H1 (cell line): ENCODE data around the gene RTN3. TPM values are rescaled to one million over a fixed set of nuclear protein-coding genes. Genes with fewer than 3 reads are reported as not detected.
A peak's percentile ranks its signal among the peaks of the same experiment; 100 is the strongest.

Source experiments
- CTCF ChIA-PET: fragments of 300-600 bp; sonication (Branson Sonifier 250); formaldehyde crosslinking; loops from one replicate; lab custom pipeline; 2021; ENCODE audit not compliant: partially characterized antibody; lab: Charles Lee
- POLR2A ChIA-PET: fragments of 300-600 bp; sonication (Branson Sonifier 250); formaldehyde crosslinking; loops from one replicate; lab custom pipeline; 2021; ENCODE audit warnings: inconsistent platforms; ENCODE audit not compliant: partially characterized antibody; lab: Charles Lee
- DNase-seq, 2 experiments: peaks; one replicate each; pipeline versions ENCODE4 v3.0.0 to v3.0.0-alpha.2; 2010 to 2022; ENCODE audit warnings: low spot score in 2 of 2, low read depth in 1 of 2, mixed read lengths in 1 of 2
- FAIRE-seq: peaks from 2 replicates; lab custom pipeline; 2011; peaks lifted over from hg19 to GRCh38; lab: Jason Lieb, UNC
- H2AFZ ChIP-seq: 2 replicates; pipeline ENCODE4 v1.8.1; 2012; ENCODE audit warnings: low read length, inconsistent platforms
- H2AK5ac ChIP-seq: 2 replicates; pipeline ENCODE4 v1.6.1; 2013; ENCODE audit warnings: low read depth, low read length
- H2BK120ac ChIP-seq: replicated peaks from 2 replicates; pipeline ENCODE3; 2013; ENCODE audit warnings: low read depth, low read length, inconsistent platforms
- H2BK12ac ChIP-seq: 2 replicates; pipeline ENCODE4 v1.6.1; 2013; ENCODE audit warnings: low read depth, low read length
- H2BK15ac ChIP-seq: 2 replicates; pipeline ENCODE4 v1.6.1; 2013; ENCODE audit warnings: low read length
- H2BK20ac ChIP-seq: 2 replicates; pipeline ENCODE4 v1.6.1; 2013; ENCODE audit warnings: low read length
- H2BK5ac ChIP-seq: 2 replicates; pipeline ENCODE4 v1.6.1; 2013; ENCODE audit warnings: low read depth, low read length
- H3K14ac ChIP-seq: 2 replicates; pipeline ENCODE4 v1.6.1; 2013; ENCODE audit warnings: inconsistent platforms; ENCODE audit not compliant: insufficient read length
- H3K18ac ChIP-seq: 2 replicates; pipeline ENCODE4 v1.6.1; 2013; ENCODE audit warnings: low read length; ENCODE audit errors: extremely low read depth
- H3K23ac ChIP-seq: 2 replicates; pipeline ENCODE4 v1.6.1; 2013; ENCODE audit warnings: inconsistent platforms; ENCODE audit not compliant: insufficient read length
- H3K23me2 ChIP-seq: 2 replicates; pipeline ENCODE4 v1.6.1; 2013; ENCODE audit warnings: low read depth, low read length
- H3K27ac ChIP-seq: 2 replicates; pipeline ENCODE4 v1.6.1; 2011; ENCODE audit warnings: low read depth, low read length, inconsistent platforms
- H3K27me3 ChIP-seq, 4 experiments: replicated peaks in 1 of 4; 1 replicate in 1 of 4; 2 replicates in 3 of 4; pipeline versions ENCODE4 v1.6.1 to v1.8.1; 2011 to 2013; ENCODE audit warnings: low read length in 3 of 4, mild to moderate bottlenecking in 3 of 4, inconsistent platforms in 2 of 4, mixed read lengths in 2 of 4, moderate library complexity in 1 of 4; ENCODE audit not compliant: control insufficient read depth in 3 of 4, insufficient read depth in 3 of 4; ENCODE audit errors: extremely low read depth in 1 of 4
- H3K36me3 ChIP-seq, 4 experiments: 2 replicates each; pipeline versions ENCODE4 v1.6.1 to v1.8.1; 2011 to 2013; ENCODE audit warnings: mild to moderate bottlenecking in 4 of 4, low read length in 3 of 4, moderate library complexity in 2 of 4, control low read depth in 1 of 4, inconsistent platforms in 1 of 4; ENCODE audit not compliant: insufficient read depth in 4 of 4, control insufficient read depth in 2 of 4
- H3K4ac ChIP-seq: replicated peaks from 2 replicates; pipeline ENCODE3; 2013; ENCODE audit warnings: low read length, low read depth, mixed read lengths, inconsistent platforms; ENCODE audit not compliant: insufficient read length
- H3K4me1 ChIP-seq, 4 experiments: replicated peaks in 1 of 4; 1 replicate in 1 of 4; 2 replicates in 3 of 4; pipeline versions ENCODE4 v1.6.1 to v1.8.1; 2011 to 2013; ENCODE audit warnings: low read length in 3 of 4, inconsistent platforms in 2 of 4, mixed read lengths in 1 of 4; ENCODE audit not compliant: insufficient read depth in 4 of 4, control insufficient read depth in 3 of 4
- H3K4me2 ChIP-seq, 2 experiments: 2 replicates each; pipeline versions ENCODE4 v1.6.1 to v1.8.1; 2011 to 2013; ENCODE audit warnings: low read depth in 2 of 2, low read length in 2 of 2, control low read depth in 1 of 2, inconsistent platforms in 1 of 2, mild to moderate bottlenecking in 1 of 2; ENCODE audit not compliant: insufficient read depth in 1 of 2
- H3K4me3 ChIP-seq, 4 experiments: fragments of 200-600, 300-600 bp in 1 of 4; sonication (generic), shearing (Covaris generic), sonication (Bioruptor Twin) in 1 of 4; 2 replicates each; pipeline versions ENCODE4 v1.5.1 to v1.8.1; 2011 to 2016; ENCODE audit warnings: low read length in 4 of 4, low read depth in 3 of 4, control low read depth in 2 of 4, inconsistent platforms in 2 of 4, mild to moderate bottlenecking in 2 of 4, mixed read lengths in 1 of 4, moderate library complexity in 1 of 4; ENCODE audit not compliant: insufficient read depth in 2 of 4; ENCODE audit errors: extremely low read depth in 1 of 4
- H3K56ac ChIP-seq: replicated peaks from 2 replicates; pipeline ENCODE3; 2013; ENCODE audit warnings: low read depth, mild to moderate bottlenecking, mixed read lengths, low read length, inconsistent platforms; ENCODE audit not compliant: insufficient read length
- H3K79me1 ChIP-seq: 2 replicates; pipeline ENCODE4 v1.6.1; 2013; ENCODE audit warnings: low read depth, low read length, control low read depth
- H3K79me2 ChIP-seq, 2 experiments: 2 replicates each; pipeline versions ENCODE4 v1.6.1 to v1.8.1; 2012 to 2013; ENCODE audit warnings: low read length in 2 of 2, mild to moderate bottlenecking in 2 of 2, inconsistent platforms in 1 of 2; ENCODE audit not compliant: insufficient read depth in 2 of 2, control insufficient read depth in 1 of 2
- H3K9ac ChIP-seq, 4 experiments: replicated peaks in 1 of 4; 1 replicate in 1 of 4; 2 replicates in 3 of 4; pipeline versions ENCODE4 v1.6.1 to v1.8.1; 2011 to 2013; ENCODE audit warnings: low read depth in 3 of 4, low read length in 3 of 4, control low read depth in 2 of 4, mild to moderate bottlenecking in 2 of 4, moderate library complexity in 2 of 4, inconsistent platforms in 1 of 4; ENCODE audit errors: extremely low read depth in 1 of 4
- H3K9me3 ChIP-seq, 2 experiments: 2 replicates each; pipeline versions ENCODE4 v1.6.1 to v1.8.1; 2012 to 2013; ENCODE audit warnings: mild to moderate bottlenecking in 2 of 2, moderate library complexity in 2 of 2, control low read depth in 1 of 2, inconsistent platforms in 1 of 2, low read depth in 1 of 2, low read length in 1 of 2, mixed read lengths in 1 of 2; ENCODE audit not compliant: insufficient read depth in 2 of 2
- H4K20me1 ChIP-seq, 2 experiments: replicated peaks in 1 of 2; 2 replicates each; pipeline versions ENCODE3 to v1.8.1; 2011 to 2013; ENCODE audit warnings: inconsistent platforms in 2 of 2, low read length in 2 of 2, mild to moderate bottlenecking in 1 of 2; ENCODE audit not compliant: insufficient read depth in 2 of 2, control insufficient read depth in 1 of 2
- H4K5ac ChIP-seq: 2 replicates; pipeline ENCODE4 v1.6.1; 2013; ENCODE audit warnings: low read length, low read depth, mixed read lengths, inconsistent platforms; ENCODE audit not compliant: insufficient read length
- H4K8ac ChIP-seq: 2 replicates; pipeline ENCODE4 v1.8.0; 2013; ENCODE audit warnings: mild to moderate bottlenecking, moderate library complexity, low read length, inconsistent platforms; ENCODE audit not compliant: insufficient read depth; ENCODE audit errors: extremely low read depth
- H4K91ac ChIP-seq: replicated peaks from 2 replicates; pipeline ENCODE3; 2013; ENCODE audit warnings: low read length, mixed read lengths, inconsistent platforms; ENCODE audit not compliant: insufficient read length
- ASH2L ChIP-seq: fragments of 200-600, 300-600 bp; sonication (generic); IDR thresholded peaks from one replicate; pipeline ENCODE4 v1.7.1; 2017; ENCODE audit warnings: low read length
- ATF2 ChIP-seq: IDR thresholded peaks from 2 replicates; pipeline ENCODE4 v1.6.1; 2012; ENCODE audit warnings: low read length, inconsistent platforms
- BCL11A ChIP-seq, 2 experiments: IDR thresholded peaks; one replicate each; pipeline ENCODE4 v1.6.1; 2011; ENCODE audit warnings: low read depth in 2 of 2, low read length in 2 of 2, mild to moderate bottlenecking in 2 of 2
- CHD2 ChIP-seq: IDR thresholded peaks from 2 replicates; pipeline ENCODE4 v1.6.1; 2012; ENCODE audit warnings: low read length, improper control_type of control experiment
- CTBP2 ChIP-seq: IDR thresholded peaks from 2 replicates; pipeline ENCODE4 v1.7.0; 2011; ENCODE audit warnings: borderline replicate concordance, mild to moderate bottlenecking, moderate library complexity, mixed read lengths, low read length; ENCODE audit not compliant: insufficient read depth, insufficient read length
- EP300 ChIP-seq, 2 experiments: IDR thresholded peaks; 1 replicate in 1 of 2; 2 replicates in 1 of 2; pipeline ENCODE4 v1.6.1; 2011 to 2012; ENCODE audit warnings: low read depth in 2 of 2, low read length in 2 of 2, mild to moderate bottlenecking in 2 of 2, borderline replicate concordance in 1 of 2, inconsistent platforms in 1 of 2, moderate library complexity in 1 of 2
- PHF8 ChIP-seq: fragments of 200-600 bp; sonication (generic); conservative IDR thresholded peaks from 2 replicates; pipeline ENCODE4 v1.7.1; 2012; ENCODE audit warnings: low read depth, mild to moderate bottlenecking, inconsistent platforms, low read length, moderate library complexity
- POU5F1 ChIP-seq: IDR thresholded peaks from 2 replicates; pipeline ENCODE4 v1.6.1; 2011; ENCODE audit warnings: low read depth, mild to moderate bottlenecking, low read length, moderate library complexity
- RBBP5 ChIP-seq: IDR thresholded peaks from 2 replicates; pipeline ENCODE4 v1.7.1; 2012; ENCODE audit warnings: low read depth, mild to moderate bottlenecking, inconsistent platforms, low read length, moderate library complexity, borderline replicate concordance
- SRF ChIP-seq: IDR thresholded peaks from 2 replicates; pipeline ENCODE4 v1.6.1; 2011; ENCODE audit warnings: mild to moderate bottlenecking, low read depth, low read length, moderate library complexity
- WGBS, 2 experiments: shearing (Covaris generic) in 1 of 2; methylation state at CpG; one replicate each; pipeline versions ENCODE4 v1.1.6 to v1.1.7; 2013 to 2015; ENCODE audit warnings: low lambda C conversion rate in 2 of 2, mixed read lengths in 2 of 2, inconsistent platforms in 1 of 2, low coverage in 1 of 2, missing lambda C conversion rate in 1 of 2; ENCODE audit not compliant: insufficient replicate concordance in 2 of 2, insufficient coverage in 1 of 2, insufficient read length in 1 of 2; ENCODE audit errors: extremely low coverage in 1 of 2, missing lambda C conversion rate in 1 of 2; 5-methylcytosine and 5-hydroxymethylcytosine counted together
- polyA plus RNA-seq, 7 experiments: library from polyadenylated mRNA; depleted of rRNA in 3 of 7; stranded (reverse) in 5 of 7; unstranded in 2 of 7; fragments of >200 nt in 5 of 7; fragments of 200-250 nt in 2 of 7; gene quantifications; 1 replicate in 5 of 7; 2 replicates in 1 of 7; 4 replicates in 1 of 7; pipeline versions ENCODE4 v1.2.1 to v1.2.3, GENCODE V29; 2011 to 2013; ENCODE audit warnings: missing spikeins in 2 of 7, mixed read lengths in 2 of 7
- total RNA-seq: library from RNA; stranded (reverse); fragmentation: NEBNext Ultra II Directional; extraction: Animal tissue kit (Norgen Biotek cat#: 25700); gene quantifications from 2 replicates; pipeline ENCODE4 v1.2.1, GENCODE V29; 2021

Gene RTN3
- total and polyA plus RNA-seq, 2 of the 8 experiments (the other 6 are each of a cell fraction or from before 2014, with no cell fraction given) = 160 to 203 TPM

- H3K14ac ChIP-seq = no peak overlapping the region
- peaks cover 10 to 15% of the 10 kb centered on the region in 2 experiments for H4K20me1 ChIP-seq
- H3K56ac ChIP-seq = no peak overlapping the region
- no peak overlapping the region for H3K23ac ChIP-seq
- no peak overlapping the region for H4K8ac ChIP-seq
- WGBS, 2 experiments = 93% methylated on average over 11 of the region's 11 CpGs; no CpG with 5 or more reads in 1 of the 2 experiments
- H3K4me1 ChIP-seq = no peaks in the 10 kb centered on the region
- H2BK120ac ChIP-seq = no peak overlapping the region
- peaks cover 0 to 95% of the 10 kb centered on the region in 2 experiments; a peak in 2 of 4 replicates for H3K79me2 ChIP-seq
- no peak overlapping the region for H2BK20ac ChIP-seq
- H3K36me3 ChIP-seq = no peaks in the 10 kb centered on the region; a peak in 1 of 8 replicates
- H3K9me3 ChIP-seq = no peaks in the 10 kb centered on the region
- H3K9ac ChIP-seq = no peak overlapping the region
- no peak overlapping the region for H2AFZ ChIP-seq
- DNase-seq (peak in 1 of 2 experiments; percentile 38), FAIRE-seq (no peak)
- no peaks in the 10 kb centered on the region for H3K23me2 ChIP-seq
- H2BK12ac ChIP-seq = no peak overlapping the region
- H2BK5ac ChIP-seq = no peak overlapping the region
- no peak overlapping the region for H3K18ac ChIP-seq
- H4K91ac ChIP-seq = no peak overlapping the region
- ChIA-PET POLR2A (interaction anchor here (0.7 to 0.8 kb wide), 2 partner anchors 11 to 39 kb away, joined by 3 read pairs; partner anchors contain the start of gene ATL3), CTCF (interaction anchor here (0.5 to 1.3 kb wide), 8 partner anchors 10 to 1538 kb away, joined by 3 to 10 read pairs (median 3); no protein-coding TSS in a partner anchor)
- H3K4me3 ChIP-seq = no peak overlapping the region
- H3K27me3 ChIP-seq = no peaks in the 10 kb centered on the region
- H3K4me2 ChIP-seq = no peak overlapping the region
- H2AK5ac ChIP-seq = no peak overlapping the region
- H2BK15ac ChIP-seq = no peak overlapping the region
- H3K27ac ChIP-seq = no peak overlapping the region
- no peak overlapping the region for H3K4ac ChIP-seq
- no peak overlapping the region for H4K5ac ChIP-seq
- no peaks in the 10 kb centered on the region; the same call in 1 of the 2 replicates for H3K79me1 ChIP-seq
- TF ChIP-seq POU5F1 (no peak), CHD2 (no peak), RBBP5 (no peak), EP300 (IDR thresholded peaks at IDR 0.05; ENCODE audit: borderline replicate concordance in 1 of 2, low read depth in 2 of 2, low read length in 2 of 2) (no peak), SRF (no peak), ASH2L (no peak), PHF8 (no peak), ATF2 (no peak), CTBP2 (no peak), BCL11A (IDR thresholded peaks at IDR 0.05; ENCODE audit: low read depth in 2 of 2, low read length in 2 of 2) (no peak)
Measured at GRCh38 chr11:63710476-63711217, 29.3 kb downstream of the RTN3 start.
